K562 (cell line): ENCODE measurements around the gene CAPZA1. TPM values are rescaled to one million over a fixed set of nuclear protein-coding genes. Genes with fewer than 3 reads are reported as not detected.

Experiments
- ZNF318 ChIP-seq, 2 experiments: fragments of 450-650 bp; IDR thresholded peaks; 2 replicates each; pipeline ENCODE4 v1.6.1; 2016; ENCODE audit warnings: mild to moderate bottlenecking in 2 of 2, borderline replicate concordance in 1 of 2, low read depth in 1 of 2, moderate library complexity in 1 of 2
- ZNF324 ChIP-seq: fragments of 250-450 bp; sonication (Bioruptor Pico); IDR thresholded peaks from 2 replicates; pipeline ENCODE4 v1.4.0; 2020; ENCODE audit warnings: mild to moderate bottlenecking
- polyA plus RNA-seq, 8 experiments: library from polyadenylated mRNA; depleted of rRNA in 4 of 8; stranded (reverse) in 5 of 8; unstranded in 3 of 8; fragments of >200 nt; fragmentation: Nextera tagmentation in 2 of 8; fragmentation: Illumina TruSeq in 1 of 8; extraction: Ambion mirVana in 2 of 8; extraction: Trizol in 1 of 8; gene quantifications; 2 replicates each; pipeline versions ENCODE4 v1.2.1 to v1.2.3, GENCODE V29; 2011 to 2014; ENCODE audit warnings: inconsistent platforms in 1 of 8, missing spikeins in 1 of 8
- total RNA-seq, 7 experiments: library from RNA; depleted of rRNA in 6 of 7; stranded (reverse); fragments of >200 nt in 6 of 7; fragmentation: Illumina TruSeq in 2 of 7; extraction: Trizol in 2 of 7; gene quantifications; 2 replicates each; pipeline versions ENCODE4 v1.2.1 to v1.2.3, GENCODE V29; 2011 to 2021; ENCODE audit warnings: low replicate concordance in 1 of 7
- TF ChIP-seq, protein P1 (sequence below), 2 experiments: fragments of 450-650 bp; formaldehyde crosslinking in 1 of 2; IDR thresholded peaks; 2 replicates each; pipeline versions ENCODE4 v1.4.0 to v1.6.1; 2014 to 2020; ENCODE audit warnings: mild to moderate bottlenecking in 2 of 2, borderline replicate concordance in 1 of 2, low read depth in 1 of 2
- TF ChIP-seq, protein P2 (sequence below): sonication (generic); formaldehyde crosslinking; IDR thresholded peaks from 2 replicates; pipeline ENCODE4 v1.8.0; 2022; ENCODE audit warnings: mild to moderate bottlenecking, missing genetic modification reagents
- TF ChIP-seq, protein P3 (sequence below): sonication (generic); IDR thresholded peaks from 2 replicates; pipeline ENCODE4 v1.6.1; 2016
- TF ChIP-seq, protein P4 (sequence below): sonication (generic); formaldehyde crosslinking; IDR thresholded peaks from 2 replicates; pipeline ENCODE4 v1.8.1; 2023; ENCODE audit warnings: mild to moderate bottlenecking, missing genetic modification reagents, moderate library complexity

Gene CAPZA1
- total and polyA plus RNA-seq, 9 of the 15 experiments (the other 6 are each of a cell fraction or from before 2014, with no cell fraction given), result 237 to 1,020 (median 306) TPM

DNA sequence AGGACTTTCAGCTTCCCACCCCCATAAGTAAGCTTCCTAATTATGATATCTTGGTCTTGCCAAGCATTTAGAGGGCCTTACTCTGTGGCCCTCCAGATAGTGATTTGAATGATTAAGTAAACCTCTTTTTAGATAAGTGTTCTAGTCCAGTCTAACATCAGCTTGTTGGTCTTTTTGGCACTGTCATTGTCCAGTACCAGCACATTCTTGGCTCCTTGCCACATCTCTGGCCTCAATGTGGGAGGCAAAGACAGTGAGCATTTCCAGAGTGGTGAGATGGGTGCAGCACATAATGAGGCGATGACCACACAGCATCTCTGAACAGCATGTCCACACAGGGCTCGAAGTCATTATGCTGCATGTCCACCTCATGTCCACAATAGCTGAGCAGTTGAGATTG is 6.1 kb downstream of the CAPZA1 start (continued):
- TF ChIP-seq, protein P1, sequence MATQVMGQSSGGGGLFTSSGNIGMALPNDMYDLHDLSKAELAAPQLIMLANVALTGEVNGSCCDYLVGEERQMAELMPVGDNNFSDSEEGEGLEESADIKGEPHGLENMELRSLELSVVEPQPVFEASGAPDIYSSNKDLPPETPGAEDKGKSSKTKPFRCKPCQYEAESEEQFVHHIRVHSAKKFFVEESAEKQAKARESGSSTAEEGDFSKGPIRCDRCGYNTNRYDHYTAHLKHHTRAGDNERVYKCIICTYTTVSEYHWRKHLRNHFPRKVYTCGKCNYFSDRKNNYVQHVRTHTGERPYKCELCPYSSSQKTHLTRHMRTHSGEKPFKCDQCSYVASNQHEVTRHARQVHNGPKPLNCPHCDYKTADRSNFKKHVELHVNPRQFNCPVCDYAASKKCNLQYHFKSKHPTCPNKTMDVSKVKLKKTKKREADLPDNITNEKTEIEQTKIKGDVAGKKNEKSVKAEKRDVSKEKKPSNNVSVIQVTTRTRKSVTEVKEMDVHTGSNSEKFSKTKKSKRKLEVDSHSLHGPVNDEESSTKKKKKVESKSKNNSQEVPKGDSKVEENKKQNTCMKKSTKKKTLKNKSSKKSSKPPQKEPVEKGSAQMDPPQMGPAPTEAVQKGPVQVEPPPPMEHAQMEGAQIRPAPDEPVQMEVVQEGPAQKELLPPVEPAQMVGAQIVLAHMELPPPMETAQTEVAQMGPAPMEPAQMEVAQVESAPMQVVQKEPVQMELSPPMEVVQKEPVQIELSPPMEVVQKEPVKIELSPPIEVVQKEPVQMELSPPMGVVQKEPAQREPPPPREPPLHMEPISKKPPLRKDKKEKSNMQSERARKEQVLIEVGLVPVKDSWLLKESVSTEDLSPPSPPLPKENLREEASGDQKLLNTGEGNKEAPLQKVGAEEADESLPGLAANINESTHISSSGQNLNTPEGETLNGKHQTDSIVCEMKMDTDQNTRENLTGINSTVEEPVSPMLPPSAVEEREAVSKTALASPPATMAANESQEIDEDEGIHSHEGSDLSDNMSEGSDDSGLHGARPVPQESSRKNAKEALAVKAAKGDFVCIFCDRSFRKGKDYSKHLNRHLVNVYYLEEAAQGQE (IDR thresholded peaks at IDR 0.05; ENCODE audit: borderline replicate concordance), result no peak
- TF ChIP-seq, protein P1 (CRISPR knock-in tag; IDR thresholded peaks at IDR 0.05; ENCODE audit: low read depth), result no peak
- TF ChIP-seq, protein P2, sequence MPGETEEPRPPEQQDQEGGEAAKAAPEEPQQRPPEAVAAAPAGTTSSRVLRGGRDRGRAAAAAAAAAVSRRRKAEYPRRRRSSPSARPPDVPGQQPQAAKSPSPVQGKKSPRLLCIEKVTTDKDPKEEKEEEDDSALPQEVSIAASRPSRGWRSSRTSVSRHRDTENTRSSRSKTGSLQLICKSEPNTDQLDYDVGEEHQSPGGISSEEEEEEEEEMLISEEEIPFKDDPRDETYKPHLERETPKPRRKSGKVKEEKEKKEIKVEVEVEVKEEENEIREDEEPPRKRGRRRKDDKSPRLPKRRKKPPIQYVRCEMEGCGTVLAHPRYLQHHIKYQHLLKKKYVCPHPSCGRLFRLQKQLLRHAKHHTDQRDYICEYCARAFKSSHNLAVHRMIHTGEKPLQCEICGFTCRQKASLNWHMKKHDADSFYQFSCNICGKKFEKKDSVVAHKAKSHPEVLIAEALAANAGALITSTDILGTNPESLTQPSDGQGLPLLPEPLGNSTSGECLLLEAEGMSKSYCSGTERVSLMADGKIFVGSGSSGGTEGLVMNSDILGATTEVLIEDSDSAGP (CRISPR knock-in tag), result no peak
- TF ChIP-seq ZNF318 (IDR thresholded peaks at IDR 0.05; ENCODE audit: borderline replicate concordance in 1 of 2, low read depth in 1 of 2) (no peak), ZNF324 (CRISPR knock-in tag) (no peak)
- TF ChIP-seq, protein P3, sequence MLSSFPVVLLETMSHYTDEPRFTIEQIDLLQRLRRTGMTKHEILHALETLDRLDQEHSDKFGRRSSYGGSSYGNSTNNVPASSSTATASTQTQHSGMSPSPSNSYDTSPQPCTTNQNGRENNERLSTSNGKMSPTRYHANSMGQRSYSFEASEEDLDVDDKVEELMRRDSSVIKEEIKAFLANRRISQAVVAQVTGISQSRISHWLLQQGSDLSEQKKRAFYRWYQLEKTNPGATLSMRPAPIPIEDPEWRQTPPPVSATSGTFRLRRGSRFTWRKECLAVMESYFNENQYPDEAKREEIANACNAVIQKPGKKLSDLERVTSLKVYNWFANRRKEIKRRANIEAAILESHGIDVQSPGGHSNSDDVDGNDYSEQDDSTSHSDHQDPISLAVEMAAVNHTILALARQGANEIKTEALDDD, result no peak; the same call in 1 of the 2 replicates
- TF ChIP-seq, protein P4, sequence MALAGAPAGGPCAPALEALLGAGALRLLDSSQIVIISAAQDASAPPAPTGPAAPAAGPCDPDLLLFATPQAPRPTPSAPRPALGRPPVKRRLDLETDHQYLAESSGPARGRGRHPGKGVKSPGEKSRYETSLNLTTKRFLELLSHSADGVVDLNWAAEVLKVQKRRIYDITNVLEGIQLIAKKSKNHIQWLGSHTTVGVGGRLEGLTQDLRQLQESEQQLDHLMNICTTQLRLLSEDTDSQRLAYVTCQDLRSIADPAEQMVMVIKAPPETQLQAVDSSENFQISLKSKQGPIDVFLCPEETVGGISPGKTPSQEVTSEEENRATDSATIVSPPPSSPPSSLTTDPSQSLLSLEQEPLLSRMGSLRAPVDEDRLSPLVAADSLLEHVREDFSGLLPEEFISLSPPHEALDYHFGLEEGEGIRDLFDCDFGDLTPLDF (CRISPR knock-in tag), result no peak
